WTC11 (cell line): ENCODE results near the gene OR52N1. TPM values are rescaled to one million over a fixed set of nuclear protein-coding genes. Genes with fewer than 3 reads are reported as not detected.

Experiments used
- ATAC-seq: fragments of 200-7000 bp; cut with Tn5 transposase; 2 replicates; pipeline ENCODE4 v1.10.0; 2021; ENCODE audit warnings: mild to moderate bottlenecking, moderate library complexity
- CTCF ChIA-PET: fragments of 300-600 bp; sonication (Branson Sonifier 250); formaldehyde crosslinking; loops from one replicate; lab custom pipeline; 2021; ENCODE audit warnings: antibody characterized with exemption; lab: Charles Lee
- POLR2A ChIA-PET: fragments of 350-600 bp; sonication (Branson Sonifier 250); formaldehyde crosslinking; loops from one replicate; lab custom pipeline; 2021; ENCODE audit warnings: antibody characterized with exemption; lab: Charles Lee
- DNase-seq: peaks from one replicate; pipeline ENCODE4 v3.0.0; 2021; ENCODE audit warnings: low spot score
- H3K27ac Mint-ChIP-seq: 2 replicates; pipeline ENCODE4 v1.8.0; 2021; ENCODE audit warnings: mixed read lengths
- H3K27me3 Mint-ChIP-seq: 2 replicates; pipeline ENCODE4 v1.8.0; 2021; ENCODE audit warnings: low read depth, mild to moderate bottlenecking, moderate library complexity, mixed read lengths
- H3K36me3 Mint-ChIP-seq: 2 replicates; pipeline ENCODE4 v1.8.0; 2021; ENCODE audit warnings: mixed read lengths
- H3K4me1 Mint-ChIP-seq: 2 replicates; pipeline ENCODE4 v1.8.0; 2022; ENCODE audit warnings: mixed read lengths
- H3K4me3 Mint-ChIP-seq: 2 replicates; pipeline ENCODE4 v1.8.0; 2021; ENCODE audit warnings: mild to moderate bottlenecking, moderate library complexity, mixed read lengths
- H3K9me3 Mint-ChIP-seq: 2 replicates; pipeline ENCODE4 v1.8.0; 2021; ENCODE audit warnings: mixed read lengths
- CBFB ChIP-seq: sonication (generic); formaldehyde crosslinking; IDR thresholded peaks from 2 replicates; pipeline ENCODE4 v1.8.1; 2022; ENCODE audit warnings: mild to moderate bottlenecking, low read depth, missing genetic modification reagents
- E2F1 ChIP-seq: sonication (generic); formaldehyde crosslinking; IDR thresholded peaks from 2 replicates; pipeline ENCODE4 v1.8.0; 2022; ENCODE audit warnings: mild to moderate bottlenecking, missing genetic modification reagents
- E2F4 ChIP-seq: sonication (generic); formaldehyde crosslinking; IDR thresholded peaks from 2 replicates; pipeline ENCODE4 v1.8.1; 2022; ENCODE audit warnings: low read depth, mild to moderate bottlenecking, moderate library complexity, missing genetic modification reagents, borderline replicate concordance
- FOXK1 ChIP-seq: sonication (generic); formaldehyde crosslinking; IDR thresholded peaks from 2 replicates; pipeline ENCODE4 v1.8.0; 2022; ENCODE audit warnings: mild to moderate bottlenecking, moderate library complexity, missing genetic modification reagents
- FOXP4 ChIP-seq: sonication (generic); formaldehyde crosslinking; IDR thresholded peaks from 2 replicates; pipeline ENCODE4 v1.8.0; 2022; ENCODE audit warnings: mild to moderate bottlenecking, missing genetic modification reagents
- JUN ChIP-seq: sonication (generic); formaldehyde crosslinking; IDR thresholded peaks from 2 replicates; pipeline ENCODE4 v1.8.0; 2023; ENCODE audit warnings: mild to moderate bottlenecking, missing genetic modification reagents
- MAX ChIP-seq: sonication (generic); formaldehyde crosslinking; IDR thresholded peaks from 2 replicates; pipeline ENCODE4 v1.8.0; 2022; ENCODE audit warnings: mild to moderate bottlenecking, missing genetic modification reagents
- NFATC4 ChIP-seq: fragments of 250-450 bp; sonication (Bioruptor Pico); IDR thresholded peaks from 2 replicates; pipeline ENCODE4 v1.9.0; 2021; ENCODE audit warnings: mild to moderate bottlenecking
- NR3C1 ChIP-seq: sonication (generic); formaldehyde crosslinking; conservative IDR thresholded peaks from 2 replicates; pipeline ENCODE4 v1.8.1; 2023; ENCODE audit warnings: low read depth, mild to moderate bottlenecking, missing genetic modification reagents
- OVOL2 ChIP-seq: fragments of 250-450 bp; sonication (Bioruptor Pico); IDR thresholded peaks from 2 replicates; pipeline ENCODE4 v1.9.0; 2021; ENCODE audit warnings: mild to moderate bottlenecking, borderline replicate concordance
- TEAD1 ChIP-seq: sonication (generic); formaldehyde crosslinking; IDR thresholded peaks from 2 replicates; pipeline ENCODE4 v1.8.0; 2022; ENCODE audit warnings: mild to moderate bottlenecking, missing genetic modification reagents
- TEAD4 ChIP-seq: sonication (generic); formaldehyde crosslinking; IDR thresholded peaks from 2 replicates; pipeline ENCODE4 v1.8.0; 2022; ENCODE audit warnings: mild to moderate bottlenecking, missing genetic modification reagents
- ZNF263 ChIP-seq: sonication (generic); formaldehyde crosslinking; IDR thresholded peaks from 2 replicates; pipeline ENCODE4 v1.8.1; 2022; ENCODE audit warnings: low read depth, mild to moderate bottlenecking, moderate library complexity, missing genetic modification reagents
- ZNF281 ChIP-seq: sonication (generic); formaldehyde crosslinking; IDR thresholded peaks from 2 replicates; pipeline ENCODE4 v1.8.0; 2023; ENCODE audit warnings: mild to moderate bottlenecking, missing genetic modification reagents
- ZNF396 ChIP-seq: fragments of 250-450 bp; sonication (Bioruptor Pico); IDR thresholded peaks from 2 replicates; pipeline ENCODE4 v1.8.0; 2021; ENCODE audit warnings: mild to moderate bottlenecking, moderate library complexity, borderline replicate concordance
- ZNF416 ChIP-seq: fragments of 250-450 bp; sonication (Bioruptor Pico); IDR thresholded peaks from 2 replicates; pipeline ENCODE4 v1.9.0; 2021; ENCODE audit warnings: mild to moderate bottlenecking, inconsistent platforms
- ZNF423 ChIP-seq: fragments of 250-450 bp; sonication (Bioruptor Pico); IDR thresholded peaks from 2 replicates; pipeline ENCODE4 v2.1.2; 2022; ENCODE audit warnings: mild to moderate bottlenecking, moderate library complexity
- ZSCAN18 ChIP-seq: fragments of 250-450 bp; sonication (Bioruptor Pico); IDR thresholded peaks from 2 replicates; pipeline ENCODE4 v2.1.2; 2022; ENCODE audit warnings: mild to moderate bottlenecking, moderate library complexity
- total RNA-seq: library from RNA; stranded (reverse); gene quantifications from 3 replicates; pipeline ENCODE4 v1.2.3, GENCODE V29; 2021

OR52N1 gene
- total RNA-seq, 1 experiment from 2014 or later = not detected

- Mint-ChIP-seq H3K4me3 (no peak overlapping the region), H3K36me3 (peaks cover 13% of the 10 kb centered on the region; the same call in 1 of the 2 replicates), H3K9me3 (peaks cover 19% of the 10 kb centered on the region), H3K27me3 (no peaks in the 10 kb centered on the region; the same call in 1 of the 2 replicates), H3K4me1 (peaks cover 30% of the 10 kb centered on the region), H3K27ac (no peak overlapping the region)
- ChIA-PET CTCF (interaction anchor here (0.6 to 1.6 kb wide), 5 partner anchors 123 to 597 kb away, joined by 3 to 10 read pairs (median 3); partner anchors contain the start of gene TRIM5), POLR2A (interaction anchor here (0.6 kb wide), 1 partner anchor 294 kb away, joined by 3 read pairs; no protein-coding TSS in a partner anchor)
- no peak for TF ChIP-seq TEAD4 (CRISPR knock-in tag)
- TF ChIP-seq FOXK1 (CRISPR knock-in tag) = peak; percentile 61
- DNase-seq (peak; percentile 43), ATAC-seq (peak; percentile 72)
Measured at GRCh38 chr11:5807580-5807979, 16.5 kb upstream of the OR52N1 start.

- no peak for DNase-seq
- no peak overlapping the region for H3K4me3 Mint-ChIP-seq
- ATAC-seq = no peak
- peaks cover 19% of the 10 kb centered on the region for H3K9me3 Mint-ChIP-seq
- H3K36me3 Mint-ChIP-seq = peaks cover 13% of the 10 kb centered on the region; the same call in 1 of the 2 replicates
- H3K4me1 Mint-ChIP-seq = peaks cover 14% of the 10 kb centered on the region
- CTCF ChIA-PET = no interaction called here
- no peak overlapping the region for H3K27ac Mint-ChIP-seq
- TF ChIP-seq ZNF281 (CRISPR knock-in tag) (no peak), NFATC4 (no peak), E2F1 (CRISPR knock-in tag) (no peak)
- POLR2A ChIA-PET = no interaction called here
- no peaks in the 10 kb centered on the region; the same call in 1 of the 2 replicates for H3K27me3 Mint-ChIP-seq
Measured at GRCh38 chr11:5803982-5804381, 12.9 kb upstream of the OR52N1 start.

GRCh38 chr11:5796541-5796940 lies 5.5 kb upstream of the OR52N1 start:
- no peak for DNase-seq
- Mint-ChIP-seq H3K36me3 (no peaks in the 10 kb centered on the region), H3K9me3 (no peaks in the 10 kb centered on the region), H3K27me3 (no peaks in the 10 kb centered on the region), H3K4me1 (no peaks in the 10 kb centered on the region), H3K27ac (no peak overlapping the region), H3K4me3 (no peak overlapping the region)
- ChIA-PET POLR2A (no interaction called here), CTCF (interaction anchor here (1.0 kb wide), 1 partner anchor 94 kb away, joined by 3 read pairs; no protein-coding TSS in a partner anchor)
- no peak for ATAC-seq
- TF ChIP-seq NR3C1 (CRISPR knock-in tag) = no peak
- TF ChIP-seq ZNF423 (CRISPR knock-in tag) = no peak
- TF ChIP-seq ZNF263 (CRISPR knock-in tag) = no peak
- no peak for TF ChIP-seq E2F4 (CRISPR knock-in tag)
- no peak for TF ChIP-seq ZNF281 (CRISPR knock-in tag)
- no peak for TF ChIP-seq MAX (CRISPR knock-in tag)
- TF ChIP-seq ZSCAN18 (CRISPR knock-in tag) = no peak
- no peak for TF ChIP-seq OVOL2 (CRISPR knock-in tag)
- TF ChIP-seq JUN (CRISPR knock-in tag) = no peak
- no peak for TF ChIP-seq ZNF396 (CRISPR knock-in tag)
- no peak for TF ChIP-seq FOXP4 (CRISPR knock-in tag)
- TF ChIP-seq CBFB (CRISPR knock-in tag) = no peak
- TF ChIP-seq FOXK1 (CRISPR knock-in tag) = no peak
- TF ChIP-seq ZNF416 (CRISPR knock-in tag) = no peak
- TF ChIP-seq TEAD1 (CRISPR knock-in tag) = no peak
